Measurements from ENCODE around the gene BST1. TPM values are rescaled to one million over a fixed set of nuclear protein-coding genes. Genes with fewer than 3 reads are reported as not detected.

BST1 gene
- total and polyA plus RNA-seq, 4 donors = 4.1 to 53.5 (median 11.0) TPM

- Histone ChIP-seq H3K9ac (ENCODE audit: insufficient read depth in 1 of 2, low read length in 2 of 2) (peak overlapping the region in 1 of 2 donors; percentile 17), H3K27me3 (ENCODE audit: control insufficient read depth in 3 of 3, insufficient read depth in 3 of 3, low read length in 2 of 3) (no peaks in the 10 kb centered on the region), H3K4me3 (no peak overlapping the region), H3K36me3 (ENCODE audit: control insufficient read depth in 4 of 4, insufficient read depth in 4 of 4, low read length in 4 of 4) (no peaks in the 10 kb centered on the region), H3K27ac (ENCODE audit: low read depth in 1 of 2, low read length in 1 of 2) (no peak overlapping the region), H3K4me1 (ENCODE audit: control insufficient read depth in 5 of 5, insufficient read depth in 5 of 5, low read length in 5 of 5) (peaks cover 0 to 12% (median 2%) of the 10 kb centered on the region in 5 donors), H3K9me3 (ENCODE audit: control insufficient read depth in 4 of 4, insufficient read depth in 3 of 4, low read length in 3 of 4) (no peaks in the 10 kb centered on the region)
- TF ChIP-seq CTCF (IDR thresholded peaks at IDR 0.05; ENCODE audit: control extremely low read depth, extremely low read depth) = no peak
- 70 to 86% methylated on average over 5 of the region's 5 CpGs for WGBS, 2 donors
- peak in 2 of 3 donors; percentile 35 to 47 for DNase-seq
- ATAC-seq (ENCODE audit: insufficient read depth, low FRiP score) = peak; percentile 6
Observed at GRCh38 chr4:15659768-15660570, 42.9 kb upstream of the BST1 start.

- 50 to 64% methylated on average over 3 of the region's 3 CpGs for WGBS, 2 donors
- Histone ChIP-seq H3K9me3 (ENCODE audit: control insufficient read depth in 4 of 4, insufficient read depth in 3 of 4, low read length in 3 of 4) (no peaks in the 10 kb centered on the region), H3K4me1 (ENCODE audit: control insufficient read depth in 5 of 5, insufficient read depth in 5 of 5, low read length in 5 of 5) (peaks cover 0 to 3% (median 2%) of the 10 kb centered on the region in 5 donors), H3K27ac (ENCODE audit: low read depth in 1 of 2, low read length in 1 of 2) (peak overlapping the region in 1 of 2 donors; percentile 77), H3K9ac (ENCODE audit: insufficient read depth in 1 of 2, low read length in 2 of 2) (no peak overlapping the region), H3K27me3 (ENCODE audit: control insufficient read depth in 3 of 3, insufficient read depth in 3 of 3, low read length in 2 of 3) (no peaks in the 10 kb centered on the region), H3K4me3 (no peak overlapping the region), H3K36me3 (ENCODE audit: control insufficient read depth in 4 of 4, insufficient read depth in 4 of 4, low read length in 4 of 4) (no peaks in the 10 kb centered on the region)
- ATAC-seq (ENCODE audit: insufficient read depth, low FRiP score) (peak; percentile 82), DNase-seq (no peak)
- no peak for TF ChIP-seq CTCF (IDR thresholded peaks at IDR 0.05; ENCODE audit: control extremely low read depth, extremely low read depth)
Observed at GRCh38 chr4:15665753-15666365, 37.0 kb upstream of the BST1 start.

- Histone ChIP-seq H3K4me3 (no peak overlapping the region), H3K4me1 (ENCODE audit: control insufficient read depth in 5 of 5, insufficient read depth in 5 of 5, low read length in 5 of 5) (peaks cover 0 to 3% (median 2%) of the 10 kb centered on the region in 5 donors), H3K27ac (ENCODE audit: low read depth in 1 of 2, low read length in 1 of 2) (no peak overlapping the region), H3K9me3 (ENCODE audit: control insufficient read depth in 4 of 4, insufficient read depth in 3 of 4, low read length in 3 of 4) (no peaks in the 10 kb centered on the region), H3K9ac (ENCODE audit: insufficient read depth in 1 of 2, low read length in 2 of 2) (no peak overlapping the region), H3K27me3 (ENCODE audit: control insufficient read depth in 3 of 3, insufficient read depth in 3 of 3, low read length in 2 of 3) (no peaks in the 10 kb centered on the region), H3K36me3 (ENCODE audit: control insufficient read depth in 4 of 4, insufficient read depth in 4 of 4, low read length in 4 of 4) (no peaks in the 10 kb centered on the region)
- WGBS, 2 donors = 96% methylated on average over 4 of the region's 4 CpGs
- no peak for DNase-seq
- no peak for ATAC-seq (ENCODE audit: insufficient read depth, low FRiP score)
- TF ChIP-seq CTCF (IDR thresholded peaks at IDR 0.05; ENCODE audit: control extremely low read depth, extremely low read depth) = no peak
Observed at GRCh38 chr4:15667006-15667405, 35.9 kb upstream of the BST1 start.
